Activated T-helper 17 cell treated with anti-CD3 and anti-CD28 coated beads, Interleukin-2, amount 50 U/mL, for 72 hours (primary cell): ENCODE data around the gene C11orf86. TPM values are rescaled to one million over a fixed set of nuclear protein-coding genes. Genes with fewer than 3 reads are reported as not detected.
"Not testable (repeated sequence)": the region's sequence is repeated elsewhere in the genome, so short reads cannot be mapped to it uniquely, and the experiment has no call there.

Experiments
- ATAC-seq: fragments of 150-1000 bp; cut with Tn5 transposase; replicated peaks from 2 replicates; pipeline ENCODE4 v1.10.0; 2021; ENCODE audit warnings: mild to moderate bottlenecking, moderate library complexity
- H3K27ac Mint-ChIP-seq: one replicate; pipeline ENCODE4 v1.8.0; 2022; ENCODE audit warnings: mixed read lengths
- H3K27me3 Mint-ChIP-seq: one replicate; pipeline ENCODE4 v1.8.0; 2022; ENCODE audit warnings: mixed read lengths
- H3K36me3 Mint-ChIP-seq: one replicate; pipeline ENCODE4 v1.8.0; 2022; ENCODE audit warnings: low read depth, mild to moderate bottlenecking, mixed read lengths
- H3K4me1 Mint-ChIP-seq: one replicate; pipeline ENCODE4 v1.8.0; 2022; ENCODE audit warnings: mixed read lengths
- H3K4me3 Mint-ChIP-seq: one replicate; pipeline ENCODE4 v1.8.0; 2022; ENCODE audit warnings: mild to moderate bottlenecking, mixed read lengths
- H3K9me3 Mint-ChIP-seq: one replicate; pipeline ENCODE4 v1.8.0; 2022; ENCODE audit warnings: mixed read lengths
- total RNA-seq, 2 donors: library from RNA; stranded (reverse); gene quantifications; one replicate each; pipeline ENCODE4 v1.2.3, GENCODE V29; 2022

C11orf86 gene
- total RNA-seq, 2 donors from 2014 or later: not detected

GRCh38 chr11:66975405-66976027 lies 412 bp downstream of the C11orf86 start:
- no peak for ATAC-seq
- no peaks in the 10 kb centered on the region for H3K9me3 Mint-ChIP-seq
- peaks cover 11% of the 10 kb centered on the region for H3K27me3 Mint-ChIP-seq
- H3K4me1 Mint-ChIP-seq: peaks cover 6% of the 10 kb centered on the region
- no peaks in the 10 kb centered on the region for H3K36me3 Mint-ChIP-seq
- no peak overlapping the region for H3K4me3 Mint-ChIP-seq
- peak overlapping the region; percentile 63 for H3K27ac Mint-ChIP-seq

- Mint-ChIP-seq H3K4me1 (peaks cover under 1% of the 10 kb centered on the region), H3K36me3 (no peaks in the 10 kb centered on the region), H3K9me3 (no peaks in the 10 kb centered on the region), H3K4me3 (no peak overlapping the region), H3K27ac (peak overlapping the region; percentile 63), H3K27me3 (peaks cover 11% of the 10 kb centered on the region)
- ATAC-seq: no peak
Observed at GRCh38 chr11:66976028-66976467, 944 bp downstream of the C11orf86 start.

GRCh38 chr11:66976925-66977324 lies 1.8 kb downstream of the C11orf86 start:
- Mint-ChIP-seq H3K4me1 (no peaks in the 10 kb centered on the region), H3K9me3 (no peaks in the 10 kb centered on the region), H3K27me3 (peaks cover 8% of the 10 kb centered on the region), H3K27ac (no peak overlapping the region), H3K4me3 (no peak overlapping the region), H3K36me3 (no peaks in the 10 kb centered on the region)
- no peak for ATAC-seq

- Mint-ChIP-seq H3K4me1 (no peaks in the 10 kb centered on the region), H3K4me3 (no peak overlapping the region), H3K27ac (no peak overlapping the region), H3K9me3 (no peaks in the 10 kb centered on the region), H3K27me3 (peaks cover 8% of the 10 kb centered on the region), H3K36me3 (no peaks in the 10 kb centered on the region)
- no peak for ATAC-seq
Observed at GRCh38 chr11:66978229-66978628, 3.1 kb downstream of the C11orf86 start.

GRCh38 chr11:66978717-66979116 lies 3.6 kb downstream of the C11orf86 start:
- no peaks in the 10 kb centered on the region for H3K9me3 Mint-ChIP-seq

GRCh38 chr11:66979336-66979980 lies 4.4 kb downstream of the C11orf86 start:
- Mint-ChIP-seq H3K27me3 (peaks cover 8% of the 10 kb centered on the region), H3K36me3 (no peaks in the 10 kb centered on the region), H3K4me3 (no peak overlapping the region), H3K9me3 (no peaks in the 10 kb centered on the region), H3K27ac (no peak overlapping the region), H3K4me1 (no peaks in the 10 kb centered on the region)
- no peak for ATAC-seq

More at GRCh38 chr11:66978717-66979116, 3.6 kb downstream of the C11orf86 start:
- Mint-ChIP-seq H3K4me3 (no peak overlapping the region), H3K27ac (no peak overlapping the region), H3K36me3 (no peaks in the 10 kb centered on the region), H3K4me1 (no peaks in the 10 kb centered on the region), H3K27me3 (peaks cover 8% of the 10 kb centered on the region)
- no peak for ATAC-seq

GRCh38 chr11:66981976-66982578 lies 7.0 kb downstream of the C11orf86 start:
- no peaks in the 10 kb centered on the region for H3K9me3 Mint-ChIP-seq
- H3K27ac Mint-ChIP-seq: no peak overlapping the region
- ATAC-seq: peak; percentile 38
- H3K27me3 Mint-ChIP-seq: no peaks in the 10 kb centered on the region
- no peaks in the 10 kb centered on the region for H3K4me1 Mint-ChIP-seq
- H3K36me3 Mint-ChIP-seq: no peaks in the 10 kb centered on the region
- no peak overlapping the region for H3K4me3 Mint-ChIP-seq

GRCh38 chr11:66983275-66983924 lies 8.3 kb downstream of the C11orf86 start:
- ATAC-seq: no peak
- H3K27me3 Mint-ChIP-seq: peaks cover 2% of the 10 kb centered on the region
- H3K9me3 Mint-ChIP-seq: no peaks in the 10 kb centered on the region
- no peaks in the 10 kb centered on the region for H3K36me3 Mint-ChIP-seq
- H3K27ac Mint-ChIP-seq: no peak overlapping the region
- H3K4me3 Mint-ChIP-seq: no peak overlapping the region
- H3K4me1 Mint-ChIP-seq: no peaks in the 10 kb centered on the region

GRCh38 chr11:66985508-66986177 lies 10.5 kb downstream of the C11orf86 start:
- H3K4me1 Mint-ChIP-seq: no peaks in the 10 kb centered on the region
- H3K36me3 Mint-ChIP-seq: no peaks in the 10 kb centered on the region
- no peaks in the 10 kb centered on the region for H3K9me3 Mint-ChIP-seq
- peaks cover 7% of the 10 kb centered on the region for H3K27me3 Mint-ChIP-seq
- no peak for ATAC-seq
- no peak overlapping the region for H3K4me3 Mint-ChIP-seq
- H3K27ac Mint-ChIP-seq: no peak overlapping the region

GRCh38 chr11:66986178-66986545 lies 11.1 kb downstream of the C11orf86 start:
- H3K27me3 Mint-ChIP-seq: peaks cover 7% of the 10 kb centered on the region
- H3K4me3 Mint-ChIP-seq: no peak overlapping the region
- no peaks in the 10 kb centered on the region for H3K4me1 Mint-ChIP-seq
- H3K36me3 Mint-ChIP-seq: no peaks in the 10 kb centered on the region
- no peaks in the 10 kb centered on the region for H3K9me3 Mint-ChIP-seq
- no peak overlapping the region for H3K27ac Mint-ChIP-seq
- no peak for ATAC-seq

- Mint-ChIP-seq H3K27ac (no peak overlapping the region), H3K4me3 (no peak overlapping the region), H3K9me3 (no peaks in the 10 kb centered on the region), H3K27me3 (peaks cover 11% of the 10 kb centered on the region), H3K4me1 (no peaks in the 10 kb centered on the region), H3K36me3 (no peaks in the 10 kb centered on the region)
- ATAC-seq: no peak
Observed at GRCh38 chr11:66987158-66987620, 12.1 kb downstream of the C11orf86 start.

GRCh38 chr11:66987924-66988637 lies 13.0 kb downstream of the C11orf86 start:
- no peak for ATAC-seq
- H3K27me3 Mint-ChIP-seq: peaks cover 11% of the 10 kb centered on the region
- H3K27ac Mint-ChIP-seq: no peak overlapping the region
- no peaks in the 10 kb centered on the region for H3K4me1 Mint-ChIP-seq
- no peaks in the 10 kb centered on the region for H3K9me3 Mint-ChIP-seq
- H3K36me3 Mint-ChIP-seq: no peaks in the 10 kb centered on the region
- H3K4me3 Mint-ChIP-seq: no peak overlapping the region

GRCh38 chr11:66988741-66989140 lies 13.6 kb downstream of the C11orf86 start:
- H3K27me3 Mint-ChIP-seq: peaks cover 16% of the 10 kb centered on the region
- ATAC-seq, H3K4me1 Mint-ChIP-seq, H3K27ac Mint-ChIP-seq, H3K4me3 Mint-ChIP-seq, H3K9me3 Mint-ChIP-seq, H3K36me3 Mint-ChIP-seq: not testable (repeated sequence)

GRCh38 chr11:66989360-66989759 lies 14.3 kb downstream of the C11orf86 start:
- not testable (repeated sequence) for H3K36me3 Mint-ChIP-seq, ATAC-seq, H3K4me1 Mint-ChIP-seq, H3K4me3 Mint-ChIP-seq, H3K9me3 Mint-ChIP-seq, H3K27ac Mint-ChIP-seq
- peaks cover 16% of the 10 kb centered on the region for H3K27me3 Mint-ChIP-seq
